GM12872 (cell line): ENCODE data around the gene RGS17.

Experiments used
- TF ChIP-seq, protein P1 (sequence below): IDR thresholded peaks from 3 replicates; pipeline ENCODE4 v1.5.1; 2011; ENCODE audit warnings: low read depth, mild to moderate bottlenecking, low read length, moderate library complexity; ENCODE audit not compliant: insufficient read depth

Gene RGS17

DNA sequence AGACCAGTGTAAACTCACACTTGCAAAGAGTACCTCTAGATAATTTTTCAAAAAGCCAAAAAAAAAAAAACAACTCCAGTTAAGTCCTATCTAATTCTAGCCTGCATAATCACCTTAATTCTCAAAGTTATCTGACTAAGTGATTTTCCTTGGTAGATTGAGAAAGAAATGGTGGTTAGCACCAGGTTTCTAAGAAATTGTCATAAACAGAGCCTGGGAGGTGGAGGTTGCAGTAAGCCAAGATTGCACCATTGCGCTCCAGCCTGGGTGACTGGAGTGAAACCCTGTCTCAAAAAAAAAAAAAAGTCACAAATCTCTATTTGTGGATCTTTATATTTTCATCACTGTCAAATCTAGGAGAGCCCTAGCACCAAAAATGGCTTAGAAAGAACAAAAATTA, 157.2 kb downstream of the RGS17 start:
- TF ChIP-seq, protein P1, sequence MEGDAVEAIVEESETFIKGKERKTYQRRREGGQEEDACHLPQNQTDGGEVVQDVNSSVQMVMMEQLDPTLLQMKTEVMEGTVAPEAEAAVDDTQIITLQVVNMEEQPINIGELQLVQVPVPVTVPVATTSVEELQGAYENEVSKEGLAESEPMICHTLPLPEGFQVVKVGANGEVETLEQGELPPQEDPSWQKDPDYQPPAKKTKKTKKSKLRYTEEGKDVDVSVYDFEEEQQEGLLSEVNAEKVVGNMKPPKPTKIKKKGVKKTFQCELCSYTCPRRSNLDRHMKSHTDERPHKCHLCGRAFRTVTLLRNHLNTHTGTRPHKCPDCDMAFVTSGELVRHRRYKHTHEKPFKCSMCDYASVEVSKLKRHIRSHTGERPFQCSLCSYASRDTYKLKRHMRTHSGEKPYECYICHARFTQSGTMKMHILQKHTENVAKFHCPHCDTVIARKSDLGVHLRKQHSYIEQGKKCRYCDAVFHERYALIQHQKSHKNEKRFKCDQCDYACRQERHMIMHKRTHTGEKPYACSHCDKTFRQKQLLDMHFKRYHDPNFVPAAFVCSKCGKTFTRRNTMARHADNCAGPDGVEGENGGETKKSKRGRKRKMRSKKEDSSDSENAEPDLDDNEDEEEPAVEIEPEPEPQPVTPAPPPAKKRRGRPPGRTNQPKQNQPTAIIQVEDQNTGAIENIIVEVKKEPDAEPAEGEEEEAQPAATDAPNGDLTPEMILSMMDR: no peak

GRCh38 chr6:152969688-152970418, 161.2 kb downstream of the RGS17 start:
- TF ChIP-seq, protein P1: no peak

DNA sequence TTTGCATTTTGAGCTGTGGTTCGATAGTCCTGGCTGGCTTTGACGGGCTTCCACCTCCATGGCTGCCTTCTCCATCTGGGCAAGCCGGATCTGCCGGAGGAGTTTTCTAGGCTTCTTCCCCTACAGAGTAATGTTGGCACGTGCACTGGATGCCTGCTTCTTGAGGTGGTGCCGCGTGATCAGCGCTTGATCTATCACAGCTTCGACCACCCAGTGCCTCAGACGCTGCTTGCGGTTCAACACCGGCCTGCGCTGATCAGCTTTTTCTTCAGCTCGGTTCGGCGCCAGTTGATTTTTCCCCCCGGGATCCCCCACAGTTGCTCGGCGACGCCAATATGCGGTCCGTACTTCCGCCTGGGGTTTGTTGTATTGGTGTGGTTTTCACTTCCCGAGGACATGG, 171.7 kb downstream of the RGS17 start:
- TF ChIP-seq, protein P1: no peak

DNA sequence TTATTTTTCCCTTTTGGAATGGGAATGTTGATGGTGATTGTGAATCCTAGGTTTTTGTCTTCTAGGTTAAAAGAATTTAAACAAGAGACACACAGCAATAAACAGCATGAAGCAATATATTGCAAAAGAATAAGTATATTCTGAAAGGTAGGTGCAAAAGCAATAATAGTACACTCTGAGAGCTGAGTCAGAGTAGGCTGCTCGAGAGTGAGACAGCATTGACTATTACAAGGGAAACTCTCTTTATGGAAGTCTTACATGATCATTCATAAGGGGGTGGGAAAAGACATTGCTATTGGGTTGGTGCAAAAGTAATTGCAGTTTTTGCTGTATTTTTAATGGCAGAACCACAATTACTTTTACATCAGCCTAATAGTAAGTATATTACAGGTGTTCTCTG, 173.3 kb downstream of the RGS17 start:
- TF ChIP-seq, protein P1: no peak
